Endothelial cell (in vitro differentiated cells): Measurements from ENCODE around the gene STIM2. TPM values are rescaled to one million over a fixed set of nuclear protein-coding genes. Genes with fewer than 3 reads are reported as not detected.

ENCODE experiments used
- DNase-seq: peaks from one replicate; pipeline ENCODE4 v3.0.0; 2021; ENCODE audit warnings: low spot score
- H3K27ac Mint-ChIP-seq: one replicate; pipeline ENCODE4 v1.8.0; 2021; ENCODE audit warnings: mixed read lengths, inconsistent platforms; ENCODE audit not compliant: unreplicated experiment
- H3K27me3 Mint-ChIP-seq: one replicate; pipeline ENCODE4 v1.8.0; 2021; ENCODE audit warnings: mild to moderate bottlenecking, moderate library complexity, mixed read lengths, inconsistent platforms; ENCODE audit not compliant: unreplicated experiment
- H3K36me3 Mint-ChIP-seq: one replicate; pipeline ENCODE4 v1.8.0; 2021; ENCODE audit warnings: mild to moderate bottlenecking, low read depth, mixed read lengths, inconsistent platforms; ENCODE audit not compliant: unreplicated experiment
- H3K4me1 Mint-ChIP-seq: one replicate; pipeline ENCODE4 v1.8.0; 2021; ENCODE audit warnings: mild to moderate bottlenecking, mixed read lengths, inconsistent platforms; ENCODE audit not compliant: unreplicated experiment
- H3K4me3 Mint-ChIP-seq: one replicate; pipeline ENCODE4 v1.8.0; 2021; ENCODE audit warnings: mild to moderate bottlenecking, mixed read lengths, inconsistent platforms; ENCODE audit not compliant: unreplicated experiment
- H3K9me3 Mint-ChIP-seq: one replicate; pipeline ENCODE4 v1.8.0; 2021; ENCODE audit warnings: mixed read lengths, inconsistent platforms; ENCODE audit not compliant: unreplicated experiment
- total RNA-seq: library from RNA; stranded (reverse); fragmentation: NEBNext Ultra II Directional; extraction: Animal tissue kit (Norgen Biotek cat#: 25700); gene quantifications from one replicate; pipeline ENCODE4 v1.2.1, GENCODE V29; 2021; ENCODE audit not compliant: unreplicated experiment
- TF ChIP-seq, protein P1 (sequence below): fragments of 200-600 bp; sonication (generic); IDR thresholded peaks from one replicate; pipeline ENCODE4 v1.5.0; 2021; ENCODE audit warnings: antibody characterized with exemption; ENCODE audit not compliant: unreplicated experiment

Gene STIM2
- total RNA-seq, 1 donor from 2014 or later, result 65.7 TPM

DNA sequence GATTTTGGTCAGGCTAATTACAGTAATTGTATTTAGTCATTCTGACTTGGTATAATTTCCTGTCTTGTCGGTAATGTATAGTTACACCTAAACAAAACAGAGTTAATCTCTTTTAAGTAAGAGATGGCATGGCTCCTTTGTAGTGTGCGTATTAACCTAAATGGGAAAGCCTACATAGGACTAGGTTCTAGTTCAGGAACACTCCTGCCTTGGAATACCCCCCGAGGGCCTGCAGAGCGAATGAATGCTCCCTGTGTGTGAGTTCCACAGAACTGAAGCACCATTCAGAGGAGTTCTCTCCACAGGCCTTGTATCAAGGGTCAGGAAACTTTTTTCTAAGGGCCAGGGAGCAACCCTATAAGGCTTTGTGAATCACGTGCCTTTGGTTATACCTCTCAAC is 44.9 kb upstream of the STIM2 start:
- H3K36me3 Mint-ChIP-seq, result peaks cover 3% of the 10 kb centered on the region
- H3K4me3 Mint-ChIP-seq, result no peak overlapping the region
- peaks cover 6% of the 10 kb centered on the region for H3K27me3 Mint-ChIP-seq
- DNase-seq, result no peak
- H3K27ac Mint-ChIP-seq, result no peak overlapping the region
- peaks cover 30% of the 10 kb centered on the region for H3K4me1 Mint-ChIP-seq
- H3K9me3 Mint-ChIP-seq, result no peaks in the 10 kb centered on the region
- TF ChIP-seq, protein P1, sequence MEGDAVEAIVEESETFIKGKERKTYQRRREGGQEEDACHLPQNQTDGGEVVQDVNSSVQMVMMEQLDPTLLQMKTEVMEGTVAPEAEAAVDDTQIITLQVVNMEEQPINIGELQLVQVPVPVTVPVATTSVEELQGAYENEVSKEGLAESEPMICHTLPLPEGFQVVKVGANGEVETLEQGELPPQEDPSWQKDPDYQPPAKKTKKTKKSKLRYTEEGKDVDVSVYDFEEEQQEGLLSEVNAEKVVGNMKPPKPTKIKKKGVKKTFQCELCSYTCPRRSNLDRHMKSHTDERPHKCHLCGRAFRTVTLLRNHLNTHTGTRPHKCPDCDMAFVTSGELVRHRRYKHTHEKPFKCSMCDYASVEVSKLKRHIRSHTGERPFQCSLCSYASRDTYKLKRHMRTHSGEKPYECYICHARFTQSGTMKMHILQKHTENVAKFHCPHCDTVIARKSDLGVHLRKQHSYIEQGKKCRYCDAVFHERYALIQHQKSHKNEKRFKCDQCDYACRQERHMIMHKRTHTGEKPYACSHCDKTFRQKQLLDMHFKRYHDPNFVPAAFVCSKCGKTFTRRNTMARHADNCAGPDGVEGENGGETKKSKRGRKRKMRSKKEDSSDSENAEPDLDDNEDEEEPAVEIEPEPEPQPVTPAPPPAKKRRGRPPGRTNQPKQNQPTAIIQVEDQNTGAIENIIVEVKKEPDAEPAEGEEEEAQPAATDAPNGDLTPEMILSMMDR, result no peak

- H3K27ac Mint-ChIP-seq, result no peak overlapping the region
- H3K27me3 Mint-ChIP-seq, result peaks cover 8% of the 10 kb centered on the region
- no peak overlapping the region for H3K4me3 Mint-ChIP-seq
- DNase-seq, result no peak
- H3K36me3 Mint-ChIP-seq, result peaks cover 6% of the 10 kb centered on the region
- H3K9me3 Mint-ChIP-seq, result peaks cover 8% of the 10 kb centered on the region
- TF ChIP-seq, protein P1, result no peak
- peaks cover 30% of the 10 kb centered on the region for H3K4me1 Mint-ChIP-seq
These were observed 41.6 kb upstream of the STIM2 start for GRCh38 chr4:26819026-26819425.

GRCh38 chr4:26819478-26820095 is 41.1 kb upstream of the STIM2 start:
- peaks cover 4% of the 10 kb centered on the region for H3K27me3 Mint-ChIP-seq
- DNase-seq, result no peak
- no peak overlapping the region for H3K27ac Mint-ChIP-seq
- peaks cover 26% of the 10 kb centered on the region for H3K4me1 Mint-ChIP-seq
- TF ChIP-seq, protein P1, result no peak
- no peak overlapping the region for H3K4me3 Mint-ChIP-seq
- peaks cover 8% of the 10 kb centered on the region for H3K9me3 Mint-ChIP-seq
- H3K36me3 Mint-ChIP-seq, result peaks cover 6% of the 10 kb centered on the region

DNA sequence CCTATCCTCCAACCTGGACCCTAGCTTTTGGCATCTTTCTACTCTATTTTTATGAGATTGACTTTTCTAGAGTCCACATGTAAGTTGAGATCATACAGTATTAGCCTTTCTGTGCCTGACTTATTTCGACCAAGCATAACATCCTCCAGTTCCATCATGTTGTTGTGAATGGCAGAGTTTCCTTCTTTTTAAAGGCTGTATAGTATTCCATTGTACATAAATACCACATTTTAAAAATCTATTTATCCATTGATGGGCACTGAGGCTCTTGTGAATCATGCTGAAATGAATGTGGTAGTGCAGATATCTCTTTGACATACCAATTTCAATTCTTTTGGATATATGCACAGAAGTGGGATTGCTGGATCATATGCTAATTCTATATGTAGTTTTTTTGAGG is 40.3 kb upstream of the STIM2 start:
- DNase-seq, result no peak
- Mint-ChIP-seq H3K27ac (no peak overlapping the region), H3K4me3 (no peak overlapping the region), H3K27me3 (peaks cover 4% of the 10 kb centered on the region), H3K36me3 (peaks cover 6% of the 10 kb centered on the region), H3K4me1 (peaks cover 21% of the 10 kb centered on the region), H3K9me3 (peaks cover 8% of the 10 kb centered on the region)
- TF ChIP-seq, protein P1, result no peak

DNA sequence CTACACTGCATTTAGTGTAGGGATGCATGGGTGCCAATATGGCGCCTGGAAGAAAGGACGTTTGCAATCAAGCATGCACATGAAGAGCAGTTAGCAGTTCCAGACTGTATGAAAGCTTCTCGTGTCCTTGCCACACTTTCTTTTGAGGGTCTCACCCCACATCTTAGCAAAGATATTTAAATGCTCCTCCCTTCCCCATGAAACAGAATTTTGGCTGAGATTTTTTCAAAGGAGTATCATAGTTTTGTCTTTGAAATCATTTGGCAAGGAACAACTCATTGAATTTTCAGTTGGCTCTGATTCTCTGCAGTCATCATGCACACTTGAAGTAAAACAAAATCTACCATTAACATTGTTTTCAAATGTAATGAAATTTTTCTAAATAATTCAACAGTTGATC is 39.6 kb upstream of the STIM2 start:
- Mint-ChIP-seq H3K9me3 (peaks cover 8% of the 10 kb centered on the region), H3K36me3 (peaks cover 6% of the 10 kb centered on the region), H3K27ac (no peak overlapping the region), H3K4me3 (no peak overlapping the region), H3K4me1 (peaks cover 19% of the 10 kb centered on the region), H3K27me3 (peaks cover 4% of the 10 kb centered on the region)
- no peak for DNase-seq
- TF ChIP-seq, protein P1, result no peak
